Pancreas (tissue), 10 donors: ENCODE data around the gene KCNK3. TPM values are rescaled to one million over a fixed set of nuclear protein-coding genes. Genes with fewer than 3 reads are reported as not detected.

ENCODE experiments used
- ATAC-seq, 4 donors: fragments of 200-7000 bp; cut with Tn5 transposase; one replicate each; pipeline versions ENCODE4 v1.8.0 to v1.9.1; 2020; ENCODE audit warnings: mild to moderate bottlenecking in 4 of 4, moderate library complexity in 4 of 4
- DNase-seq, 6 donors: peaks; one replicate each; pipeline ENCODE4 v3.0.0-alpha.2; 2020
- FAIRE-seq: peaks from 2 replicates; lab custom pipeline; 2012; peaks lifted over from hg19 to GRCh38; lab: Jason Lieb, UNC
- H3K27ac ChIP-seq, 4 donors: fragments of 200-600 bp; sonication (generic); 1 replicate in 3 of 4; 2 replicates in 1 of 4; pipeline versions ENCODE4 v1.5.0 to v1.8.0; 2020
- H3K27me3 ChIP-seq, 4 donors: fragments of 200-600 bp; one replicate each; pipeline ENCODE4 v1.8.0; 2021
- H3K36me3 ChIP-seq, 3 donors: fragments of 200-600 bp; sonication (generic) in 1 of 3; one replicate each; pipeline versions ENCODE4 v1.5.0 to v1.8.0; 2020 to 2021
- H3K4me1 ChIP-seq, 3 donors: fragments of 200-600 bp; one replicate each; pipeline ENCODE4 v1.8.0; 2021
- H3K4me3 ChIP-seq, 4 donors: fragments of 200-600 bp; sonication (generic) in 2 of 4; one replicate each; pipeline versions ENCODE4 v1.5.0 to v1.8.0; 2020 to 2021
- H3K9me3 ChIP-seq, 4 donors: fragments of 200-600 bp; one replicate each; pipeline ENCODE4 v1.8.0; 2021
- CTCF ChIP-seq, 4 donors: fragments of 200-600 bp; sonication (generic) in 3 of 4; IDR thresholded peaks; one replicate each; pipeline versions ENCODE4 v1.5.0 to v1.8.0; 2021; ENCODE audit warnings: antibody characterized with exemption in 4 of 4
- WGBS, 2 donors: extraction: QIAGEN DNeasy Blood & Tissue Kit; methylation state at CpG; one replicate each; pipeline ENCODE4 v1.1.7; 2013; 5-methylcytosine and 5-hydroxymethylcytosine counted together
- intact Hi-C, 3 donors: fragments of 100-400 bp; cut with DNase I; formaldehyde crosslinking; loops; one replicate each; pipeline versions ENCODE4 v1.11.1 to v1.14.2; 2022
- polyA plus RNA-seq, 2 donors: library from polyadenylated mRNA; stranded (reverse); fragments of 200-250 nt; gene quantifications; one replicate each; pipeline ENCODE4 v1.2.3, GENCODE V29; 2013
- total RNA-seq, 6 donors: library from RNA; stranded (reverse); fragmentation: NEBNext Ultra II Directional in 4 of 6; extraction: Animal tissue kit (Norgen Biotek cat#: 25700) in 4 of 6; gene quantifications; one replicate each; pipeline versions ENCODE4 v1.2.1 to v1.2.4, GENCODE V29; 2021 to 2023
- donor health status: healthy with polysubstance abuse.
- donor health status: DM: no; HTN: no; CAD: no; lungs with moderate emphysema.
- donor health status: DM: no; HTN: no; CAD: no.
- donor health status: control.
- donor health status: control.
- donor health status: Bipolar disorder and iron deficiency.
- donor health status: DM: yes; HTN: yes; CAD: no.
- donor health status: DM: no; HTN: no; CAD: no.
- donor health status: DM: no; HTN: no; CAD: no.
- donor health status: DM: yes; HTN: yes; CAD: no.

Gene KCNK3
- total and polyA plus RNA-seq, 8 donors: 7.5 to 46.4 (median 30.2) TPM

GRCh38 chr2:26735883-26736588, 43.5 kb downstream of the KCNK3 start:
- intact Hi-C loops: no loop called here

GRCh38 chr2:26737221-26737620, 44.7 kb downstream of the KCNK3 start:
- 84 to 89% methylated on average over 4 of the region's 4 CpGs for WGBS, 2 donors
- ATAC-seq (no peak), DNase-seq (no peak), FAIRE-seq (no peak)
- TF ChIP-seq CTCF (IDR thresholded peaks at IDR 0.05): no peak
- H3K4me3 ChIP-seq: no peak overlapping the region
- no peak overlapping the region for H3K27ac ChIP-seq
- no peaks in the 10 kb centered on the region for H3K9me3 ChIP-seq
- H3K4me1 ChIP-seq: no peaks in the 10 kb centered on the region
- no peaks in the 10 kb centered on the region for H3K36me3 ChIP-seq
- no peaks in the 10 kb centered on the region for H3K27me3 ChIP-seq
- intact Hi-C loops: no loop called here

More at GRCh38 chr2:26735883-26736588, 43.5 kb downstream of the KCNK3 start:
- DNase-seq (peak in 1 of 6 donors; percentile 28), FAIRE-seq (no peak), ATAC-seq (peak; percentile 57 to 84 (median 60))
- Histone ChIP-seq H3K27ac (no peak overlapping the region), H3K36me3 (no peaks in the 10 kb centered on the region), H3K4me1 (no peaks in the 10 kb centered on the region), H3K27me3 (no peaks in the 10 kb centered on the region), H3K9me3 (no peaks in the 10 kb centered on the region), H3K4me3 (no peak overlapping the region)
- no peak for TF ChIP-seq CTCF (IDR thresholded peaks at IDR 0.05)
- WGBS, 2 donors: 42 to 43% methylated on average over 8 of the region's 8 CpGs

GRCh38 chr2:26738481-26738880, 46.0 kb downstream of the KCNK3 start:
- no peak for TF ChIP-seq CTCF (IDR thresholded peaks at IDR 0.05)
- Histone ChIP-seq H3K9me3 (no peaks in the 10 kb centered on the region), H3K4me3 (no peak overlapping the region), H3K36me3 (no peaks in the 10 kb centered on the region), H3K27ac (no peak overlapping the region), H3K27me3 (no peaks in the 10 kb centered on the region), H3K4me1 (no peaks in the 10 kb centered on the region)
- WGBS, 2 donors: 92% methylated on average over 4 of the region's 4 CpGs
- intact Hi-C loops: no loop called here
- no peak for FAIRE-seq
- no peak for ATAC-seq
- DNase-seq: no peak

- H3K36me3 ChIP-seq: no peaks in the 10 kb centered on the region
- H3K9me3 ChIP-seq: no peaks in the 10 kb centered on the region
- WGBS, 2 donors: 95 to 97% methylated on average over 7 of the region's 7 CpGs
- H3K4me1 ChIP-seq: no peaks in the 10 kb centered on the region
- H3K27me3 ChIP-seq: no peaks in the 10 kb centered on the region
- ATAC-seq (no peak), FAIRE-seq (no peak), DNase-seq (no peak)
- no peak overlapping the region for H3K4me3 ChIP-seq
- TF ChIP-seq CTCF (IDR thresholded peaks at IDR 0.05): no peak
- no peak overlapping the region for H3K27ac ChIP-seq
- intact Hi-C loops: no loop called here
Measured at GRCh38 chr2:26739514-26739913, 47.0 kb downstream of the KCNK3 start.

GRCh38 chr2:26740346-26740745, 47.8 kb downstream of the KCNK3 start:
- no peaks in the 10 kb centered on the region for H3K36me3 ChIP-seq
- no peaks in the 10 kb centered on the region for H3K4me1 ChIP-seq
- no peaks in the 10 kb centered on the region for H3K27me3 ChIP-seq
- ATAC-seq (no peak), FAIRE-seq (no peak), DNase-seq (no peak)
- H3K27ac ChIP-seq: no peak overlapping the region
- 91 to 96% methylated on average over 6 of the region's 6 CpGs for WGBS, 2 donors
- intact Hi-C loops: loop anchor here in 2 of 3 donors (5.0 kb wide), 1 partner anchor 133 kb away; no protein-coding TSS in a partner anchor
- TF ChIP-seq CTCF (IDR thresholded peaks at IDR 0.05): no peak
- no peaks in the 10 kb centered on the region for H3K9me3 ChIP-seq
- H3K4me3 ChIP-seq: no peak overlapping the region
